Ovary (tissue), 9 donors: ENCODE measurements around the gene EPB41L1. TPM values are rescaled to one million over a fixed set of nuclear protein-coding genes. Genes with fewer than 3 reads are reported as not detected.

Source experiments
- DNase-seq, 5 donors: peaks; one replicate each; pipeline ENCODE4 v3.0.0-alpha.2; 2019 to 2020
- H3K27ac ChIP-seq, 2 donors: fragments of 200-600 bp; one replicate each; pipeline versions ENCODE4 v1.5.1 to v1.8.0; 2019 to 2022
- H3K27me3 ChIP-seq: fragments of 200-600 bp; one replicate; pipeline ENCODE4 v1.8.0; 2022
- H3K36me3 ChIP-seq: fragments of 200-600 bp; sonication (generic); one replicate; pipeline ENCODE4 v1.5.1; 2019
- H3K4me1 ChIP-seq: one replicate; pipeline ENCODE4 v1.8.1; 2013; ENCODE audit warnings: mild to moderate bottlenecking, moderate library complexity; ENCODE audit not compliant: insufficient read depth
- H3K4me3 ChIP-seq: fragments of 200-600 bp; sonication (generic); one replicate; pipeline ENCODE4 v1.5.1; 2017
- H3K9me3 ChIP-seq, 2 donors: fragments of 200-600 bp in 1 of 2; sonication (generic) in 1 of 2; one replicate each; pipeline versions ENCODE4 v1.5.1 to v1.8.1; 2013 to 2019; ENCODE audit warnings: mild to moderate bottlenecking in 1 of 2, moderate library complexity in 1 of 2
- CTCF ChIP-seq, 3 donors: fragments of 450-650 bp in 2 of 3; fragments of 200-600 bp in 1 of 3; IDR thresholded peaks; one replicate each; pipeline versions ENCODE4 v1.5.1 to v1.8.0; 2016 to 2022; ENCODE audit warnings: antibody characterized with exemption in 3 of 3, mild to moderate bottlenecking in 1 of 3
- EP300 ChIP-seq: sonication (generic); formaldehyde crosslinking; IDR thresholded peaks from one replicate; pipeline ENCODE4 v1.6.1; 2017; ENCODE audit warnings: antibody characterized with exemption
- POLR2A ChIP-seq: fragments of 450-650 bp; IDR thresholded peaks from one replicate; pipeline ENCODE4 v1.6.1; 2017; ENCODE audit warnings: antibody characterized with exemption, mild to moderate bottlenecking, moderate library complexity
- WGBS, 3 donors: extraction: QIAGEN DNeasy Blood & Tissue Kit in 1 of 3; methylation state at CpG; one replicate each; pipeline versions ENCODE4 v1.1.5 to v1.1.7; 2013 to 2017; 5-methylcytosine and 5-hydroxymethylcytosine counted together
- intact Hi-C, 4 donors: fragments of 100-400 bp; cut with DNase I; formaldehyde crosslinking; loops; one replicate each; pipeline versions ENCODE4 v1.11.0 to v1.15.1; 2022 to 2023
- polyA plus RNA-seq, 2 donors: library from polyadenylated mRNA; stranded (reverse); fragments of 200-250 nt in 1 of 2; fragments of 350-450 nt in 1 of 2; fragmentation: Illumina TruSeq in 1 of 2; extraction: RNeasy Lipid Tissue Mini Kit (QIAGEN cat#74804) in 1 of 2; gene quantifications; one replicate each; pipeline ENCODE4 v1.2.3, GENCODE V29; 2013 to 2014
- total RNA-seq, 7 donors: library from RNA; depleted of rRNA in 2 of 7; stranded (reverse); fragments of >200 nt in 2 of 7; fragmentation: NEBNext Ultra II Directional in 3 of 7; extraction: Animal tissue kit (Norgen Biotek cat#: 25700) in 3 of 7; gene quantifications; one replicate each; pipeline versions ENCODE4 v1.1.0 to v1.2.4, GENCODE V29; 2016 to 2023
- donor health status: DM: no; HTN: no; CAD: no; lungs with moderate emphysema.
- donor health status: DM: no; HTN: no; CAD: no.
- donor health status: Bipolar disorder and iron deficiency.
- donor health status: DM: yes; HTN: yes; CAD: no.
- donor health status: DM: no; HTN: no; CAD: no.
- donor health status: DM: yes; HTN: yes; CAD: no.

Gene EPB41L1
- total and polyA plus RNA-seq, 9 donors, result 23.4 to 207 (median 63.2) TPM

GRCh38 chr20:36184816-36185776 lies 30.6 kb downstream of the EPB41L1 start:
- Histone ChIP-seq H3K27ac (no peak overlapping the region), H3K9me3 (no peaks in the 10 kb centered on the region), H3K36me3 (no peaks in the 10 kb centered on the region), H3K4me1 (no peaks in the 10 kb centered on the region), H3K27me3 (no peaks in the 10 kb centered on the region), H3K4me3 (no peak overlapping the region)
- no peak for DNase-seq
- no peak for TF ChIP-seq POLR2A
- no peak for TF ChIP-seq EP300
- TF ChIP-seq CTCF (IDR thresholded peaks at IDR 0.05), result no peak
- WGBS, 3 donors, result 93 to 96% (median 95%) methylated on average over 15 of the region's 15 CpGs
- intact Hi-C loops, result no loop called here

DNA sequence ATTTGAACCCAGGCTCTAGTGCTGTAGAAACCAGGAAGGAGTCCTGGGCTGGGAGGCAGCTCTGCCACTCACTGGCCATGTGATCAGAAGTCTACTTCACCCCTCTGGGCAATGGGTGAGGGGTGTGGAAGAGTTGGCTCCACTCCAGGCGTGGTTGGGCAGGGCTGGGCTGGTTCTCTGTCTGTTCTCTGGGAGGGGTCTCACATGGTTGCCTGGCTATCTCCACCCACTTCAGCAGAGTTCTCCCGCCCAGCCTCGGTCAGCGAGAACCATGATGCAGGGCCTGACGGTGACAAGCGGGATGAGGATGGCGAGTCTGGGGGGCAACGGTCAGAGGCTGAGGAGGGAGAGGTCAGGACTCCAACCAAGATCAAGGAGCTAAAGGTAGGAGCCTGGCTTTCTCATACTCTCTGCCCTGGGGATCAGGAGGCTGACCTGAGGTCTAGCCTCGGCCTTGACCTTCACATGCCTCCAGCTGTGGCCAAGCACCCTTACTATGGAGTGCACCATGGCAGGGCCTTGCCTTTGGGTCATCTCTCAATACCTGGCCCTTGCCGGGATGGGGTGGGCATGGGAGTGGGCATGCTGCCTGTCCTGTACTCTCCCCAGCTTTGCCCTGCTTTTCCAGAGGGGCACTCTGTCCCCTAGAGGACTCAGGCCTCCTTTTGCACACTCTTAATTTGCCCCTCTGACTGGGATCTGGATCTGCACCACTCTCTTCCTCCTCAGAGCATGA lies 39.6 kb downstream of the EPB41L1 start:
- intact Hi-C loops, result loop anchor here in 1 of 4 donors (10.0 kb wide), 1 partner anchor 199 kb away; no protein-coding TSS in a partner anchor
- H3K27ac ChIP-seq, result no peak overlapping the region
- WGBS, 3 donors, result 88 to 93% (median 93%) methylated on average over 10 of the region's 10 CpGs

GRCh38 chr20:36196676-36197075 lies 42.1 kb downstream of the EPB41L1 start:
- intact Hi-C loops, result loop anchor here in 3 of 4 donors (5.0 to 10.0 kb wide), 2 partner anchors 202 to 204 kb away; no protein-coding TSS in a partner anchor

More for the DNA sequence above, 39.6 kb downstream of the EPB41L1 start:
- no peak for TF ChIP-seq EP300
- no peak for TF ChIP-seq POLR2A
- TF ChIP-seq CTCF (IDR thresholded peaks at IDR 0.05), result no peak
- no peak for DNase-seq
- Histone ChIP-seq H3K27me3 (no peaks in the 10 kb centered on the region), H3K4me3 (no peak overlapping the region), H3K36me3 (no peaks in the 10 kb centered on the region), H3K4me1 (no peaks in the 10 kb centered on the region), H3K9me3 (no peaks in the 10 kb centered on the region)

More at GRCh38 chr20:36196676-36197075, 42.1 kb downstream of the EPB41L1 start:
- Histone ChIP-seq H3K36me3 (no peaks in the 10 kb centered on the region), H3K9me3 (no peaks in the 10 kb centered on the region), H3K4me1 (no peaks in the 10 kb centered on the region), H3K27ac (no peak overlapping the region), H3K27me3 (no peaks in the 10 kb centered on the region), H3K4me3 (no peak overlapping the region)
- no peak for DNase-seq
- no peak for TF ChIP-seq CTCF (IDR thresholded peaks at IDR 0.05)
- no peak for TF ChIP-seq EP300
- TF ChIP-seq POLR2A, result no peak
- WGBS, 3 donors, result 47 to 86% (median 63%) methylated on average over 2 of the region's 2 CpGs
